Epithelial cell of esophagus (primary cell): Measurements from ENCODE around the gene OASL.

Experiments
- DNase-seq: peaks from one replicate; pipeline ENCODE4 v3.0.0; 2010; ENCODE audit warnings: low read depth
- H3K4me3 ChIP-seq: 2 replicates; pipeline ENCODE4 v1.5.1; 2011; ENCODE audit warnings: mild to moderate bottlenecking, low read length, control low read depth
- TF ChIP-seq, protein P1 (sequence below): IDR thresholded peaks from 2 replicates; pipeline ENCODE4 v1.5.1; 2011; ENCODE audit warnings: low read depth, mild to moderate bottlenecking, low read length, control low read depth, inconsistent platforms; ENCODE audit not compliant: insufficient read depth; ENCODE audit errors: missing control alignments

Gene OASL

GRCh38 chr12:121022713-121023112, 16.3 kb downstream of the OASL start:
- TF ChIP-seq, protein P1, sequence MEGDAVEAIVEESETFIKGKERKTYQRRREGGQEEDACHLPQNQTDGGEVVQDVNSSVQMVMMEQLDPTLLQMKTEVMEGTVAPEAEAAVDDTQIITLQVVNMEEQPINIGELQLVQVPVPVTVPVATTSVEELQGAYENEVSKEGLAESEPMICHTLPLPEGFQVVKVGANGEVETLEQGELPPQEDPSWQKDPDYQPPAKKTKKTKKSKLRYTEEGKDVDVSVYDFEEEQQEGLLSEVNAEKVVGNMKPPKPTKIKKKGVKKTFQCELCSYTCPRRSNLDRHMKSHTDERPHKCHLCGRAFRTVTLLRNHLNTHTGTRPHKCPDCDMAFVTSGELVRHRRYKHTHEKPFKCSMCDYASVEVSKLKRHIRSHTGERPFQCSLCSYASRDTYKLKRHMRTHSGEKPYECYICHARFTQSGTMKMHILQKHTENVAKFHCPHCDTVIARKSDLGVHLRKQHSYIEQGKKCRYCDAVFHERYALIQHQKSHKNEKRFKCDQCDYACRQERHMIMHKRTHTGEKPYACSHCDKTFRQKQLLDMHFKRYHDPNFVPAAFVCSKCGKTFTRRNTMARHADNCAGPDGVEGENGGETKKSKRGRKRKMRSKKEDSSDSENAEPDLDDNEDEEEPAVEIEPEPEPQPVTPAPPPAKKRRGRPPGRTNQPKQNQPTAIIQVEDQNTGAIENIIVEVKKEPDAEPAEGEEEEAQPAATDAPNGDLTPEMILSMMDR, result no peak
- H3K4me3 ChIP-seq, result no peak overlapping the region
- no peak for DNase-seq

- no peak for DNase-seq
- no peak overlapping the region for H3K4me3 ChIP-seq
- TF ChIP-seq, protein P1, result no peak
Observed at GRCh38 chr12:121021754-121022153, 17.3 kb downstream of the OASL start.

GRCh38 chr12:121018860-121019617, 20.0 kb downstream of the OASL start:
- H3K4me3 ChIP-seq, result no peak overlapping the region
- TF ChIP-seq, protein P1, result no peak
- no peak for DNase-seq

DNA sequence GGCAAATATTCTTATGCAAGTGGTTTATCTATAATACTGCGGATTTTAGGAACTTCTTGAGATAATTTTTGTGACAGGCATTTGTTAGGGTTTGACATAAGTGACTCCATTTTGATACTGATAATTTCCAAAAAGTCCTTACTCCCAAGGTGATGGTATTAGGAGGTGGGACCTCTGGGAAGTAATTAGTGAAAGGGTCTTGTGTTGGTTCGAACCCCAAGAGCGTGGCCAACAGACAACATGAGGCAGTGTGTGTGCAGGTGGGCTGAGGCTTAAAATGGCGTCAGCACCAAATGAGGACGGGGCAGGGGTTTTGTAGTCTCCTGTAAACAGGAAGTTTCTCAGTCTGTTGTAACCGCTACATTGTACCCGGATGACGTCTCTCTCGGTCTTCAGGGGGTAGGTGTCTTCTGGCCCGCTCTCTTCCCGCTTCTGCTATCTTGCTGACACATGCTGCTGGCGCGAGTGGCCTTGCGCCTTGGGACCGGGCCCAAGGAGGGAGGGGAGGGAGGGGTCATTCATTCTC, 21.0 kb downstream of the OASL start:
- TF ChIP-seq, protein P1, result no peak
- DNase-seq, result no peak
- no peak overlapping the region for H3K4me3 ChIP-seq

GRCh38 chr12:121015825-121016766, 22.9 kb downstream of the OASL start, which contains the start of gene C12orf43:
Gene C12orf43, minus strand, starts transcription at chr12:121016487. Its CDS starts 13 bp downstream, at chr12:121016474.
- H3K4me3 ChIP-seq, result peak within 1 kb of the TSS; percentile 67
- TF ChIP-seq, protein P1, result no peak
- DNase-seq, result peak; percentile 92

GRCh38 chr12:121013715-121014114, 25.3 kb downstream of the OASL start:
- TF ChIP-seq, protein P1, result peak; percentile 18
- no peak for DNase-seq
- H3K4me3 ChIP-seq, result no peak overlapping the region
